ENCODE measurements around the gene STRAP. TPM values are rescaled to one million over a fixed set of nuclear protein-coding genes. Genes with fewer than 3 reads are reported as not detected.

Gene STRAP
- polyA plus RNA-seq, 1 of the 3 experiments (the other 2 are of a cell fraction): 85.6 TPM

GRCh38 chr12:15904378-15904920, 22.3 kb downstream of the STRAP start:
- H3K27ac ChIP-seq (ENCODE audit: low read depth in 2 of 2, low read length in 1 of 2): no peak overlapping the region
- H3K9me2 ChIP-seq: no peaks in the 10 kb centered on the region
- H3K27me3 ChIP-seq (ENCODE audit: insufficient read depth): no peaks in the 10 kb centered on the region
- H3K4me2 ChIP-seq: no peak overlapping the region
- H3K4me1 ChIP-seq (ENCODE audit: control insufficient read depth in 1 of 2, insufficient read depth in 2 of 2, low read depth in 1 of 2, low read length in 1 of 2): no peaks in the 10 kb centered on the region
- no peak overlapping the region for H2AFZ ChIP-seq (ENCODE audit: low read depth)
- no peak overlapping the region for H3K4me3 ChIP-seq (ENCODE audit: low read depth in 2 of 2, low read length in 1 of 2)
- no peaks in the 10 kb centered on the region for H3K9me3 ChIP-seq
- DNase-seq: no peak
- peaks cover 4% of the 10 kb centered on the region; the same call in 1 of the 2 replicates for H4K20me1 ChIP-seq (ENCODE audit: insufficient read depth)
- ChIA-PET CTCF (interaction anchor here (0.5 kb wide), 1 partner anchor 49 kb away, joined by 4 read pairs; no protein-coding TSS in a partner anchor), POLR2A (interaction anchor here (0.7 kb wide), 1 partner anchor 21 kb away, joined by 7 read pairs; no protein-coding TSS in a partner anchor)
- peaks cover 71 to 74% of the 10 kb centered on the region in 2 experiments for H3K36me3 ChIP-seq (replicated peaks in 1 of 2; ENCODE audit: control insufficient read depth in 1 of 2, insufficient read depth in 2 of 2, low read length in 1 of 2)
- H3F3A ChIP-seq (replicated peaks; ENCODE audit: insufficient read depth): peaks cover 25% of the 10 kb centered on the region
- H3K9ac ChIP-seq: no peak overlapping the region
- WGBS (ENCODE audit: low lambda C conversion rate): 98% methylated on average over 5 of the region's 5 CpGs
- no peaks in the 10 kb centered on the region; the same call in 1 of the 2 replicates for H3K79me2 ChIP-seq (ENCODE audit: insufficient read depth)
- TF ChIP-seq GATA2 (CRISPR knock-in tag; IDR thresholded peaks at IDR 0.05): no peak
- TF ChIP-seq GABPA (IDR thresholded peaks at IDR 0.05; ENCODE audit: low read depth): no peak
- no peak for TF ChIP-seq FOSL2 (IDR thresholded peaks at IDR 0.05; ENCODE audit: borderline replicate concordance, low read depth)
- TF ChIP-seq REST (IDR thresholded peaks at IDR 0.05; ENCODE audit: low read depth, low read length): no peak
- TF ChIP-seq USF2 (IDR thresholded peaks at IDR 0.05; ENCODE audit: borderline replicate concordance, low read depth, low read length): no peak
- TF ChIP-seq MEF2A (IDR thresholded peaks at IDR 0.05; ENCODE audit: borderline replicate concordance, low read depth): no peak
- no peak for TF ChIP-seq SIN3A (IDR thresholded peaks at IDR 0.05; ENCODE audit: borderline replicate concordance, low read depth, low read length)
- no peak for TF ChIP-seq POLR2AphosphoS5 (IDR thresholded peaks at IDR 0.05; ENCODE audit: low read depth, low read length)
- TF ChIP-seq TEAD4 (IDR thresholded peaks at IDR 0.05; ENCODE audit: borderline replicate concordance, insufficient read depth): no peak
- no peak for TF ChIP-seq EZH2phosphoT487 (IDR thresholded peaks at IDR 0.05; ENCODE audit: borderline replicate concordance, low read depth)
- no peak for TF ChIP-seq TAF1 (IDR thresholded peaks at IDR 0.05; ENCODE audit: borderline replicate concordance, low read depth, low read length)
- TF ChIP-seq USF1 (IDR thresholded peaks at IDR 0.05; ENCODE audit: borderline replicate concordance, low read depth): no peak
- no peak for TF ChIP-seq ZBTB33 (IDR thresholded peaks at IDR 0.05; ENCODE audit: borderline replicate concordance, low read depth)
- TF ChIP-seq CHD2 (IDR thresholded peaks at IDR 0.05; ENCODE audit: low read length, partially characterized antibody): no peak
- TF ChIP-seq FOXM1 (IDR thresholded peaks at IDR 0.05; ENCODE audit: low read depth): no peak
- no peak for TF ChIP-seq YY1 (IDR thresholded peaks at IDR 0.05; ENCODE audit: low read depth)
- no peak for TF ChIP-seq NRF1 (IDR thresholded peaks at IDR 0.05; ENCODE audit: low read depth, low read length)

Data from SK-N-SH (cell line).